OCI-LY1 (cell line): ENCODE data around the gene C20orf173.
"Not testable (repeated sequence)": the region's sequence is repeated elsewhere in the genome, so short reads cannot be mapped to it uniquely, and the experiment has no call there.

Experiments
- H2AFZ ChIP-seq: fragments of 200-600 bp; sonication (generic), shearing (Covaris generic); 2 replicates; pipeline ENCODE4 v1.6.0; 2014; ENCODE audit warnings: antibody characterized with exemption, mild to moderate bottlenecking, low read length
- H3F3A ChIP-seq: fragments of 200-600 bp; sonication (generic), shearing (Covaris generic); 2 replicates; pipeline ENCODE4 v1.6.0; 2014; ENCODE audit warnings: mild to moderate bottlenecking, antibody characterized with exemption, low read length, moderate library complexity; ENCODE audit not compliant: insufficient read depth
- H3K27ac ChIP-seq: fragments of 200-600 bp; sonication (generic); 2 replicates; pipeline ENCODE4 v1.5.1; 2014; ENCODE audit warnings: low read length, mixed run types, mild to moderate bottlenecking, low read depth; ENCODE audit not compliant: poor library complexity, severe bottlenecking
- H3K27me3 ChIP-seq: fragments of 200-600 bp; sonication (generic); 2 replicates; pipeline ENCODE4 v1.6.0; 2014; ENCODE audit warnings: antibody characterized with exemption, mild to moderate bottlenecking, low read length, moderate library complexity; ENCODE audit not compliant: insufficient read depth
- H3K36me3 ChIP-seq: fragments of 200-600 bp; sonication (generic); 2 replicates; pipeline ENCODE4 v1.6.1; 2014; ENCODE audit warnings: mild to moderate bottlenecking, antibody characterized with exemption, low read length, moderate library complexity, mixed read lengths; ENCODE audit not compliant: insufficient read depth
- H3K4me1 ChIP-seq: fragments of 200-600 bp; sonication (generic); 2 replicates; pipeline ENCODE4 v1.5.1; 2014; ENCODE audit warnings: mild to moderate bottlenecking, low read length, moderate library complexity; ENCODE audit not compliant: insufficient read depth, severe bottlenecking
- H3K4me2 ChIP-seq: fragments of 200-600 bp; sonication (generic), shearing (Covaris generic); 2 replicates; pipeline ENCODE4 v1.6.1; 2014; ENCODE audit warnings: low read length
- H3K4me3 ChIP-seq: fragments of 200-600 bp; sonication (generic); 2 replicates; pipeline ENCODE4 v1.5.1; 2014; ENCODE audit warnings: low read length, low read depth, mild to moderate bottlenecking, mixed read lengths; ENCODE audit not compliant: poor library complexity, severe bottlenecking
- H3K79me2 ChIP-seq: fragments of 200-600 bp; shearing (Covaris generic); 2 replicates; pipeline ENCODE4 v1.6.1; 2016; ENCODE audit warnings: mixed run types, low read length, mixed read lengths; ENCODE audit not compliant: insufficient read depth
- H3K9ac ChIP-seq: fragments of 200-600 bp; sonication (generic), shearing (Covaris generic); 2 replicates; pipeline ENCODE4 v1.6.1; 2014; ENCODE audit warnings: mild to moderate bottlenecking, low read length, mixed read lengths
- H3K9me2 ChIP-seq: fragments of 200-600 bp; sonication (generic), shearing (Covaris generic); 2 replicates; pipeline ENCODE4 v1.6.1; 2014; ENCODE audit warnings: low read depth, mild to moderate bottlenecking, low read length, mixed read lengths
- H3K9me3 ChIP-seq: fragments of 200-600 bp; shearing (Covaris generic); 2 replicates; pipeline ENCODE4 v1.6.1; 2014; ENCODE audit warnings: low read length, mixed read lengths
- H4K20me1 ChIP-seq: fragments of 200-600 bp; sonication (generic), shearing (Covaris generic); 2 replicates; pipeline ENCODE4 v1.6.0; 2016; ENCODE audit warnings: mild to moderate bottlenecking, low read length; ENCODE audit not compliant: insufficient read depth
- CTCF ChIP-seq: fragments of 200-600 bp; sonication (generic), shearing (Covaris generic); IDR thresholded peaks from 2 replicates; pipeline ENCODE4 v1.5.1; 2017; ENCODE audit warnings: mild to moderate bottlenecking, antibody characterized with exemption, low read length, moderate library complexity, mixed read lengths
- EZH2 ChIP-seq: fragments of 200-600 bp; sonication (generic), shearing (Covaris generic); IDR thresholded peaks from 2 replicates; pipeline ENCODE4 v1.8.0; 2017; ENCODE audit warnings: borderline replicate concordance, mixed run types, mild to moderate bottlenecking, antibody characterized with exemption, low read length, moderate library complexity, mixed read lengths

The C20orf173 gene

DNA sequence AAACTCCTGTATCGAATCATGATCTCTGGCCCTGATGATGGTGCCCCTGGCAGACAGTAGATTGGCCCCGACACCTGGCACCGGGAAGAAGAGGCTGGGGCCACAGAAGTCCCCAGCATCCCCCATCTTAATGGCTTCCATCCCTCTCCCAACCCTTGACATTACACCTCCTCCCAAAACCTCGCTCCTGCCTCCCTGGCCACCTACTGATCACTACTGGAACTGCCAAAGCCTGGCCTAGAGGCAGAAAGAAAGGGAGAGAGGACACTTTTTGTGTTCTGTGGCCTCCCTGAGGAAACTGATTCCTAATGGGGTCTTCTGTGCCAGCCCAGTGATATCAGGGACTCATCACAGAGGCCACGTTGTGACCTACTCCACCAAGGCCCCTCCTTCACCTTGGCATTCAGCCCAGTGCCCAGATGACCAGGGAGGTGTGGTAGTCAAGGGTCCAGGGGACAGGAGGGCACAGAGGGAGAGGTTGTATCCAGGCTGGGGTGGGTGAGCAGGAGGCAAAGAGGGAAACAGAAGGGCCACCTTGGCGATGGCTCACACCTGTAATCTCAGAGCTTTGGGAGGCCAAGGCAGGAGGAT lies 6.1 kb downstream of the C20orf173 start:
- Histone ChIP-seq H3K4me2 (no peak overlapping the region), H3K9me2 (no peaks in the 10 kb centered on the region), H2AFZ (no peak overlapping the region)

DNA sequence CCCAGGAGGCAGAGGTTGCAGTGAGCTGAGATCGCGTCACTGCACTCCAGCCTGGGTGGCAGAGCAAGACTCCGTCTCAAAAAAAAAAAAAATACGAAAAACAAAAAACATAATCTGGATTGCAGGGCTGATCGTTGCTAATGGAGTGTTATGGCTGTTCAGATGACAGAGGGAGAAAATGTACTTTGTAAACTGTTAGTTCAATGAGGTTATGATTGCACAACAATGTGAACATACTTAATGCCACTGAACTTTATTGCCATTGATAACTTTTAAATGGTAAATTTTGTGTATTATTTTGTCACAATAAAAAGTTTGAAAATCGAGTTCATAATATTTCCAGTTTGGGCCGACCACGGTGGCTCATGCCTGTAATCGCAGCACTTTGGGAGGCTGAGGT lies 10.5 kb downstream of the C20orf173 start:
- no peak overlapping the region for H3K4me3 ChIP-seq
- no peaks in the 10 kb centered on the region for H3F3A ChIP-seq
- no peak overlapping the region for H3K4me2 ChIP-seq
- no peaks in the 10 kb centered on the region for H3K79me2 ChIP-seq
- H3K9me3 ChIP-seq, result no peaks in the 10 kb centered on the region
- H3K27me3 ChIP-seq, result no peaks in the 10 kb centered on the region
- H3K9ac ChIP-seq, result no peak overlapping the region
- no peak overlapping the region for H2AFZ ChIP-seq
- peaks cover 3% of the 10 kb centered on the region for H3K4me1 ChIP-seq
- H3K9me2 ChIP-seq, result no peaks in the 10 kb centered on the region
- H3K36me3 ChIP-seq, result peaks cover 2% of the 10 kb centered on the region; the same call in 1 of the 2 replicates
- TF ChIP-seq EZH2 (no peak), CTCF (no peak)
- H4K20me1 ChIP-seq, result no peaks in the 10 kb centered on the region
- no peak overlapping the region for H3K27ac ChIP-seq

More for the DNA sequence above, 6.1 kb downstream of the C20orf173 start:
- no peaks in the 10 kb centered on the region for H3F3A ChIP-seq
- no peaks in the 10 kb centered on the region for H3K4me1 ChIP-seq
- TF ChIP-seq CTCF (peak; percentile 54), EZH2 (no peak)
- no peak overlapping the region for H3K9ac ChIP-seq
- H3K9me3 ChIP-seq, result no peaks in the 10 kb centered on the region; the same call in 1 of the 2 replicates
- H3K79me2 ChIP-seq, result no peaks in the 10 kb centered on the region
- H3K4me3 ChIP-seq, result no peak overlapping the region
- H4K20me1 ChIP-seq, result no peaks in the 10 kb centered on the region
- no peaks in the 10 kb centered on the region for H3K36me3 ChIP-seq
- H3K27ac ChIP-seq, result no peak overlapping the region
- no peaks in the 10 kb centered on the region for H3K27me3 ChIP-seq

- H2AFZ ChIP-seq, H3K36me3 ChIP-seq, H3K9me3 ChIP-seq, H3K9ac ChIP-seq, H3K9me2 ChIP-seq, H3K4me3 ChIP-seq, H3K79me2 ChIP-seq, H3K4me1 ChIP-seq, H3F3A ChIP-seq, H4K20me1 ChIP-seq, H3K27ac ChIP-seq, H3K4me2 ChIP-seq, H3K27me3 ChIP-seq: not testable (repeated sequence)
These were observed 11.7 kb downstream of the C20orf173 start for GRCh38 chr20:35517767-35518166.

GRCh38 chr20:35517125-35517524 lies 12.3 kb downstream of the C20orf173 start:
- Histone ChIP-seq H3K9me3 (no peaks in the 10 kb centered on the region), H3K4me1 (peaks cover 3% of the 10 kb centered on the region), H3K9ac (no peak overlapping the region), H3K27me3 (no peaks in the 10 kb centered on the region), H3K4me3 (no peak overlapping the region), H3K4me2 (no peak overlapping the region), H3K27ac (no peak overlapping the region), H3K79me2 (no peaks in the 10 kb centered on the region), H4K20me1 (no peaks in the 10 kb centered on the region), H2AFZ (no peak overlapping the region), H3F3A (no peaks in the 10 kb centered on the region), H3K9me2 (no peaks in the 10 kb centered on the region), H3K36me3 (peaks cover 13% of the 10 kb centered on the region; the same call in 1 of the 2 replicates)
- TF ChIP-seq EZH2 (no peak), CTCF (no peak)
